ENCODE data around the gene IGFBP4.

GRCh38 chr17:40473573-40474365, 30.5 kb downstream of the IGFBP4 start:
- TF ChIP-seq CTCF (IDR thresholded peaks at IDR 0.05; ENCODE audit: insufficient read depth, low read depth, low read length) = no peak
- TF ChIP-seq EZH2 (IDR thresholded peaks at IDR 0.05; ENCODE audit: insufficient read depth, low read length) = no peak

Data from astrocyte (in vitro differentiated cells and primary cell).